Endothelial cell of umbilical vein (primary cell): ENCODE results near the gene KCNE1. TPM values are rescaled to one million over a fixed set of nuclear protein-coding genes. Genes with fewer than 3 reads are reported as not detected.
A peak's percentile ranks its signal among the peaks of the same experiment; 100 is the strongest.

Source experiments
- BruUV-seq: library from RNA; stranded (reverse); fragments of 400-500 nt; replicated peaks from 2 replicates; lab custom pipeline; 2021; lab: Mats Ljungman, UMichigan
- CTCF ChIA-PET: fragments of 300-600, 350-600 bp; sonication (Branson Sonifier 250); formaldehyde crosslinking; loops from one replicate; lab custom pipeline; 2021; ENCODE audit warnings: antibody characterized with exemption, inconsistent platforms; lab: Charles Lee
- POLR2A ChIA-PET: fragments of 300-600, 350-600 bp; sonication (Branson Sonifier 250); formaldehyde crosslinking; loops from one replicate; lab custom pipeline; 2021; ENCODE audit warnings: antibody characterized with exemption, inconsistent platforms; lab: Charles Lee
- DNase-seq: peaks from one replicate; pipeline ENCODE4 v3.0.0-alpha.2; 2011; ENCODE audit warnings: low read depth, low spot score
- FAIRE-seq: peaks from 2 replicates; lab custom pipeline; 2011; peaks lifted over from hg19 to GRCh38; lab: Jason Lieb, UNC
- H2AFZ ChIP-seq: 2 replicates; pipeline ENCODE4 v1.6.0; 2012; ENCODE audit warnings: low read depth, low read length, control low read depth, inconsistent platforms
- H3K27ac ChIP-seq: 2 replicates; pipeline ENCODE4 v1.5.1; 2011; ENCODE audit warnings: low read depth, mild to moderate bottlenecking, control low read depth, low read length, moderate library complexity; ENCODE audit not compliant: insufficient read depth
- H3K27me3 ChIP-seq, 2 experiments: 2 replicates each; pipeline versions ENCODE4 v1.6.0 to v1.6.1; 2011; ENCODE audit warnings: low read length in 2 of 2, mixed read lengths in 1 of 2; ENCODE audit not compliant: control insufficient read depth in 2 of 2, insufficient read depth in 2 of 2
- H3K36me3 ChIP-seq, 2 experiments: 2 replicates in 1 of 2; 3 replicates in 1 of 2; pipeline ENCODE4 v1.5.1; 2011; ENCODE audit warnings: low read length in 2 of 2, mild to moderate bottlenecking in 1 of 2, moderate library complexity in 1 of 2; ENCODE audit not compliant: control insufficient read depth in 2 of 2, insufficient read depth in 2 of 2; ENCODE audit errors: extremely low read depth in 1 of 2
- H3K4me1 ChIP-seq: 3 replicates; pipeline ENCODE4 v1.5.1; 2011; ENCODE audit warnings: mild to moderate bottlenecking, low read length; ENCODE audit not compliant: control insufficient read depth, insufficient read depth; ENCODE audit errors: extremely low read depth
- H3K4me2 ChIP-seq: 2 replicates; pipeline ENCODE4 v1.6.1; 2011; ENCODE audit warnings: low read length, control low read depth, mixed read lengths; ENCODE audit not compliant: insufficient read depth
- H3K4me3 ChIP-seq, 3 experiments: fragments of 200-600 bp in 1 of 3; sonication (generic), shearing (Covaris generic) in 1 of 3; replicated peaks in 1 of 3; 2 replicates each; pipeline ENCODE4 v1.5.1; 2011 to 2016; ENCODE audit warnings: control low read depth in 3 of 3, low read length in 3 of 3, mild to moderate bottlenecking in 2 of 3, inconsistent platforms in 1 of 3, low read depth in 1 of 3, moderate library complexity in 1 of 3; ENCODE audit not compliant: insufficient read depth in 1 of 3
- H3K79me2 ChIP-seq: 2 replicates; pipeline ENCODE4 v1.6.0; 2012; ENCODE audit warnings: low read length, inconsistent platforms; ENCODE audit not compliant: control insufficient read depth, insufficient read depth
- H3K9ac ChIP-seq: replicated peaks from 2 replicates; pipeline ENCODE3; 2011; ENCODE audit warnings: low read length, control low read depth; ENCODE audit not compliant: insufficient read depth; ENCODE audit errors: extremely low read depth
- H3K9me1 ChIP-seq: replicated peaks from 3 replicates; pipeline ENCODE4 v1.6.0; 2011; ENCODE audit warnings: mild to moderate bottlenecking, low read length; ENCODE audit not compliant: control insufficient read depth, insufficient read depth; ENCODE audit errors: extremely low read depth
- H3K9me3 ChIP-seq: replicated peaks from 2 replicates; pipeline ENCODE4 v1.5.1; 2012; ENCODE audit warnings: low read length, inconsistent platforms; ENCODE audit not compliant: control insufficient read depth, insufficient read depth
- H4K20me1 ChIP-seq: replicated peaks from 2 replicates; pipeline ENCODE3; 2011; ENCODE audit warnings: mild to moderate bottlenecking, low read length; ENCODE audit not compliant: control insufficient read depth, insufficient read depth; ENCODE audit errors: extremely low read depth
- GATA2 ChIP-seq: IDR thresholded peaks from 2 replicates; pipeline ENCODE4 v1.7.0; 2011; ENCODE audit warnings: low read depth, mild to moderate bottlenecking, moderate library complexity, mixed read lengths, low read length; ENCODE audit not compliant: insufficient read length, insufficient read depth
- POLR2A ChIP-seq: IDR thresholded peaks from 2 replicates; pipeline ENCODE4 v1.6.1; 2012; ENCODE audit warnings: low read depth, mild to moderate bottlenecking, control low read depth, low read length
- dilution Hi-C: fragments of 300-500 bp; cut with MboI; formaldehyde crosslinking; loops from one replicate; pipeline ENCODE4 v1.15.0; 2019; ENCODE audit warnings: low sequenced_read_pairs; ENCODE audit not compliant: extremely low pct_ligation_motif_present
- intact Hi-C: fragments of 100-400 bp; cut with micrococcal nuclease; formaldehyde crosslinking; loops from one replicate; pipeline ENCODE4 v1.10.0; 2022
- polyA plus RNA-seq, 4 experiments: library from polyadenylated mRNA; depleted of rRNA in 3 of 4; stranded (reverse) in 3 of 4; unstranded in 1 of 4; fragments of >200 nt; gene quantifications; 2 replicates each; pipeline versions ENCODE4 v1.2.1 to v1.2.3, GENCODE V29; 2011 to 2012; ENCODE audit warnings: missing spikeins in 1 of 4
- total RNA-seq: library from RNA; stranded (reverse); gene quantifications from 2 replicates; pipeline ENCODE4 v1.2.3, GENCODE V29; 2021
- TF ChIP-seq, protein P1 (sequence below), 2 donors: IDR thresholded peaks; 1 replicate in 1 of 2; 2 replicates in 1 of 2; pipeline ENCODE4 v1.5.1; 2011; ENCODE audit warnings: low read length in 2 of 2, mild to moderate bottlenecking in 2 of 2, moderate library complexity in 2 of 2, control low read depth in 1 of 2, inconsistent platforms in 1 of 2, low read depth in 1 of 2; ENCODE audit not compliant: insufficient read depth in 1 of 2; ENCODE audit errors: extremely low read depth in 1 of 2

Gene KCNE1
- total and polyA plus RNA-seq, 2 donors (not counting 3 experiments of a cell fraction or from before 2014, with no cell fraction given): 0.10 to 0.38 TPM

DNA sequence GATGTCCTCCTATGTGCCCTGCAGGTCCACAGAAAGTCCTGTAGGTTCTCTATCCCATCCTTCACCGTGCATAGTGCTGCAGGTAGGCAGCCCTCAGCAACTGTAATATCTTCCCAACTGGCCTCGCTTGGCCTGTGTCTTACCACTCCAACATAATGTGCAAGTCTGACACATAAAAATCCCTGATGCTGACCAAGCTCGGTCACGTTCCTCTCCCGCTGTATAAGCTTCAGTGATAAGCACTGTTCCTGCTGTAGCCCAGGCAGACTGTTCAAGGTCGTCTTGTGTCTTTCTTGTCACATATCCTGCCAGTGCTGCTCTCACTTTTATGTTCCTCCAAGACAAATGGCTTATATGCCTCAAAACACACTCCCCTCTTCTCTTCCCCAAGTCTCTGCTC is 19.4 kb upstream of the KCNE1 start:
- FAIRE-seq: no peak
- Histone ChIP-seq H3K4me2 (no peak overlapping the region), H3K27ac (no peak overlapping the region), H3K36me3 (no peaks in the 10 kb centered on the region), H3K9me3 (no peaks in the 10 kb centered on the region), H3K4me3 (no peak overlapping the region), H2AFZ (no peak overlapping the region), H3K4me1 (peaks cover 7% of the 10 kb centered on the region), H3K79me2 (no peaks in the 10 kb centered on the region), H3K9me1 (no peaks in the 10 kb centered on the region), H3K27me3 (no peaks in the 10 kb centered on the region), H3K9ac (no peak overlapping the region), H4K20me1 (no peaks in the 10 kb centered on the region)
- CTCF ChIA-PET: interaction anchor here (1.2 to 2.9 kb wide), 4 partner anchors 10 to 71 kb away, joined by 3 to 6 read pairs (median 5); no protein-coding TSS in a partner anchor
- dilution Hi-C loops: no loop called here
- no TSS peak for BruUV-seq
- POLR2A ChIA-PET: no interaction called here
- intact Hi-C loops: no loop called here
- no peak for TF ChIP-seq GATA2
- TF ChIP-seq, protein P1, sequence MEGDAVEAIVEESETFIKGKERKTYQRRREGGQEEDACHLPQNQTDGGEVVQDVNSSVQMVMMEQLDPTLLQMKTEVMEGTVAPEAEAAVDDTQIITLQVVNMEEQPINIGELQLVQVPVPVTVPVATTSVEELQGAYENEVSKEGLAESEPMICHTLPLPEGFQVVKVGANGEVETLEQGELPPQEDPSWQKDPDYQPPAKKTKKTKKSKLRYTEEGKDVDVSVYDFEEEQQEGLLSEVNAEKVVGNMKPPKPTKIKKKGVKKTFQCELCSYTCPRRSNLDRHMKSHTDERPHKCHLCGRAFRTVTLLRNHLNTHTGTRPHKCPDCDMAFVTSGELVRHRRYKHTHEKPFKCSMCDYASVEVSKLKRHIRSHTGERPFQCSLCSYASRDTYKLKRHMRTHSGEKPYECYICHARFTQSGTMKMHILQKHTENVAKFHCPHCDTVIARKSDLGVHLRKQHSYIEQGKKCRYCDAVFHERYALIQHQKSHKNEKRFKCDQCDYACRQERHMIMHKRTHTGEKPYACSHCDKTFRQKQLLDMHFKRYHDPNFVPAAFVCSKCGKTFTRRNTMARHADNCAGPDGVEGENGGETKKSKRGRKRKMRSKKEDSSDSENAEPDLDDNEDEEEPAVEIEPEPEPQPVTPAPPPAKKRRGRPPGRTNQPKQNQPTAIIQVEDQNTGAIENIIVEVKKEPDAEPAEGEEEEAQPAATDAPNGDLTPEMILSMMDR (IDR thresholded peaks at IDR 0.05; ENCODE audit: extremely low read depth in 1 of 2, insufficient read depth in 1 of 2, low read depth in 1 of 2, low read length in 2 of 2): no peak
- DNase-seq: peak; percentile 26

DNA sequence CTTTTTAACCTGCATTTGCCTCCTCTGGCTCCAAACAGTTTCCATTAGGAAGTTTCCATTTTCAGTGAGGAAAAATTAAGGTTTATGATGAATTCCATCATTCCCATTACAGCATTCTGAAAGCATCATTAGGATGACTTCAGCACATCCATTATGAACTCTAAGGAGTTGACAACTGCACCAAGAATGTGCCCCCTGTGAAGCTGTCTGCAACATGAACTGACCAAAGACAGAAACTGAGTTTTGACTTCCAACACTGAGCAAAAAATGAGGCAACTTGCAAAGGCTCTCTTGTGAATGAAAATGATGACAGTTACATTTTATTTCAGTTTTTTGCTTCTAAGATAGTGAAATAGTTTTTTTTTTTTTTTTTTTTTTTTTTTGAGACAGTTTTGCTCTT is 18.3 kb upstream of the KCNE1 start:
- Histone ChIP-seq H4K20me1 (no peaks in the 10 kb centered on the region), H3K79me2 (peaks cover 5% of the 10 kb centered on the region), H3K4me1 (peaks cover 15% of the 10 kb centered on the region), H3K9me3 (no peaks in the 10 kb centered on the region), H3K36me3 (no peaks in the 10 kb centered on the region), H2AFZ (no peak overlapping the region), H3K27me3 (no peaks in the 10 kb centered on the region), H3K9me1 (no peaks in the 10 kb centered on the region), H3K9ac (no peak overlapping the region), H3K27ac (no peak overlapping the region), H3K4me3 (no peak overlapping the region), H3K4me2 (no peak overlapping the region)
- DNase-seq: no peak
- intact Hi-C loops: no loop called here
- dilution Hi-C loops: no loop called here
- TF ChIP-seq POLR2A: no peak
- peak; percentile 38 for FAIRE-seq
- ChIA-PET CTCF (interaction anchor here (1.3 to 1.7 kb wide), 2 partner anchors 14 to 19 kb away, joined by 6 read pairs; no protein-coding TSS in a partner anchor), POLR2A (interaction anchor here (0.8 kb wide), 1 partner anchor 14 kb away, joined by 3 read pairs; no protein-coding TSS in a partner anchor)
- no TSS peak for BruUV-seq
